Measurements from ENCODE around the gene RAB25.
"Not testable (repeated sequence)": the region's sequence is repeated elsewhere in the genome, so short reads cannot be mapped to it uniquely, and the experiment has no call there.

RAB25 gene

DNA sequence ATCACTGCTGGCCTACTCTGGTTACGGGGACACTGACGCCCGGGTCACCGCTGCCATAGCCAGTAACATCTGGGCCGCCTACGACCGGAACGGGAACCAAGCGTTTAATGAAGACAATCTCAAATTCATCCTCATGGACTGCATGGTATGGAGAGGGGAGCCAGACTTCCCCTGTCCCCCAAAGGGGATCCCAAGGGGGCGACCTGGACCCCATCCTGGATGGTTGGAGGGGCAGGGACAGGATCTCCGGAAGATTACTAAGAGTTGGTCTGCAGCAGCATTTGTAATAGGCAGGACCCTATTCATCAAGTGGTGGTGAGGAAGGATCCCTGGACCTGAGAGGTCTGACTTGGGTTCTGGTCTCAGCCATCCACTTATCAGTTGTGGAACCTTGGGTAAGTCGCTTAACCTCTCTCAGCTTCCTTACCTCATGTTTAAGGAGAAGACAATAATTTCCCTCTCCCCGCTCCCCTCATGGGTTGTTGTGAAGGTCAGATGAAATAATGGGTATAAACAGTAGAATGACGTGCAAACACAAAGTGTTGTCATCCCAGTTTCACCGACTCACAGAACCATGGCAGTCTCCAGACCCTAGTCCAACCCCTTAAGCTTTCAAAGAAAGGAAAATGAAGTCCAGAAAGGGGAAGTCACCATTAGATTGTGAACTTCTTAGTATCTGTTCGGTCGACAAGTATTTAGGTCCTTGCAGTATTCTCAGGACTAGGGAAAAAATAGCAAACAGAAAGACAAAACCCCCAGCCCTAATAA, 5.5 kb upstream of the RAB25 start:
- no peak for DNase-seq

DNA sequence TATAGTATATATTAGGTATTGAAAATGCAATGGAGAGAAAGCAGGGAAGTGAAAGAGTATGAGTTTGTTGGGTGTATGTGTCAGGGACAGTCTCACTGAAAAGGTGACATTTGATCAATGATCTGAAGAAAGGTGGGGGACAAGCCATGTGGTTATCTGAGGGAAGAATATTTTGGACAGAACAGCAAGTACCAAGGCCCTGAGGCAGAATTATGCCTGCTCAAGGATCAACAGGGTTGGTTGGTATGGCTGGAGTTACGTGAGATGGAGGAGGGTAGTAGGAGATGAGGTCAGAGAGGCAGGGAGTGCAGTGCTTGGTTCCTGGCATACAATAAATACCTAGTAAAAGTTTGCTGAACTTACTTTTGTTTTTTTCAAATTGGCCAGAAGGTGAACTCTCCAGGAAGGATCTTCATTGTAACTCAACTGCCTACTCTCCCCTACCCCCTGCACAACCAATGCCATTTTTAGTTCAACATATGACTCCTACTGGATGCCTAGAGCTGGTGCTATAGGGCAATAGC, 4.6 kb upstream of the RAB25 start:
- no peak for DNase-seq

DNA sequence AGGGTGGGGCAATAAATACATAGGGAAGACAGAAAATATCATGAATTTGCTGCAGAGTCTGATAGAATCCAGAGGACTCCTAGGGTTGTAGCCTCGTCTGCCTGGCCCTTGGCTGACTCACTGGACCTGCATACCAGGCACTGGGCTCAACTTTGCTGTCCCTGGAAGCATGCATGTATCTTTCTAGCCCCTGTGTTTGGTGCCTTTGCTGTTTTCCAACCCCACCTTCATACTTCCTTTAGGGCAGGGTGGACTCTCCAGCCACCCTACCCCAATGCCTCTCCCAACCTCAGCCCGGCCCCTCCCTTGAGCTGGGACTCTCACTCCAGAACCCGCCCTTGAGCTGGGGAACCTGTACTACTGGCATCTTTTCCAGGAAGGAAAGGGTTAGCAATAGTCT, 1.2 kb downstream of the RAB25 start:
- DNase-seq: no peak

DNA sequence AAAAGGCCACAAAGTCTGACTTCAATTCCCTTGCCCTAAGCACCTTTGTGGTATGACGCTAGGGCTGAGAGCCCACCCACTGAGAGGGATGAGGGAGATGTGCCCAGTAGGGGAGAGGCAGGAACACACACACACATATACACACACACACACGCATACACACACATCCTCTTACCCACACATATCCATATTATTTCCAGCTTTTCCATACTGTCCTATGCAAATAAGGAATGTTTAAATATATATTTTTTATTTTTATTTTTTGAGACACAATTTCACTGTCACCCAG, 3.0 kb downstream of the RAB25 start:
- no peak for DNase-seq

DNA sequence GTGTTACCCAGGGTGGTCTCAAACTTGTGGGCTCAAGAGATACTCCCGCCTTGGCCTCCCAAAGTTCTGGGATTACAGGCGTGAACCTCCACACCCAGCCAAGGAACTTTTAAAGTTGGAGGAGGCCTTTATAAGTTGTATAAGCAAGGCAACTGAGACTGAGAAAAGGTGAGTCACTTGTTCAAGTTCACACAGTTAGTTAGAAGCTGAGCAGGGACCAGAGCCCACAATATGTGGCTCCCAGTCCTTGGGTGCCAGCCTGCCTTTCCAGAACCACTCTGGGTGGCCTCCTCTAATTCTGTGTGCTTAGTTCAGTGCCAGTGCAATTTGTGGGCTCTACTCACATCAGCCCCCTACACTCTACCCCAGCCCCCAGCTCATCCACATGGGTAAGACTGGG, 3.7 kb downstream of the RAB25 start:
- DNase-seq: no peak

DNA sequence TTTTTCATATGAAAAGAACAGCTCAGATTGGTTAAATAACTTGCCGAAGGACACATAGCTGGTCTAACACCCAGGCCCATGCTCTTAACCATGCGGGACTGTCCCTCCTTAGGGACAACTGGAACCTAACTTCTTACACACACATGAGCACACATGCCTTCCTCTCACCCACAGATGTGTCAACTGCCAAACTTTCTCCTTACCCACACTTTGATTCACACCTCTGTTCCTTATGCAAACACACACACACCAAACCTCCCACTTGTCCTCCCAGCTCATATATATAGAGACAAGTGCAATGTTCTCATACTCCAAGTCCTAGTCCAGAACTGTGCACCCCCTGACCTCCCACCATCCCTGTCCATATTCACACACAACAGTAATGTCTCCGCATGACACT, 4.3 kb downstream of the RAB25 start:
- DNase-seq: no peak

DNA sequence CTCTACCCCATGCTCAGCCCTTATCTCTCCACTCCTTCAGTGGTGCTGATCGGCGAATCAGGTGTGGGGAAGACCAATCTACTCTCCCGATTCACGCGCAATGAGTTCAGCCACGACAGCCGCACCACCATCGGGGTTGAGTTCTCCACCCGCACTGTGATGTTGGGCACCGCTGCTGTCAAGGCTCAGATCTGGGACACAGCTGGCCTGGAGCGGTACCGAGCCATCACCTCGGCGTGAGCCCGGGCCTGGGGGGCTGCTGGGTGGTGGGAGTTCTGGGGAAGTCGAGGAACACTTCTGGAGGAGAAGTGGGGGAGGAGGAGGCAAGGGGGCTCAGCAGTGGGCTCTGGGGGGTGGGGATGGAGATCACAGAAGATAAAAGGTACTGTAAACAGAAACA, 4.9 kb downstream of the RAB25 start:
- no peak for DNase-seq

DNA sequence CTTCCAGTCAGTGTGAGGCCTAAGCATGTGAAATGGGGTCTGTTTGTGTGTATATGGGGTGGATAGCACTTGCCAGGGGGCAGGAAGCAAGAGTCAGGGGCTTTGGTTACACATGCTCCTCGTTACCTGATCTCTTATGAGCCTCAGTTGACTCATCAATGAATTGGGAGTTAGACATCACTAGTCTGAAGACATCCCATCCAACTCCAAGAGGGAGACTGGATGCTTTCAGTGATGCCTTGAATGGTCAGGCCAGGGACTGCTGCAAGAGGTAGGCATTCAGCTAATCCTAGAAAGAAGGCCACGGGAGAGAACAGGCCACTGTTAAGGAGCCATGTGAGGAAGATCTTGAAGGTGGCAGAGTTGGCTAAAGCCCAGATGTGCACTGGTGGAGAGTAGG, 6.3 kb downstream of the RAB25 start:
- no peak for DNase-seq

DNA sequence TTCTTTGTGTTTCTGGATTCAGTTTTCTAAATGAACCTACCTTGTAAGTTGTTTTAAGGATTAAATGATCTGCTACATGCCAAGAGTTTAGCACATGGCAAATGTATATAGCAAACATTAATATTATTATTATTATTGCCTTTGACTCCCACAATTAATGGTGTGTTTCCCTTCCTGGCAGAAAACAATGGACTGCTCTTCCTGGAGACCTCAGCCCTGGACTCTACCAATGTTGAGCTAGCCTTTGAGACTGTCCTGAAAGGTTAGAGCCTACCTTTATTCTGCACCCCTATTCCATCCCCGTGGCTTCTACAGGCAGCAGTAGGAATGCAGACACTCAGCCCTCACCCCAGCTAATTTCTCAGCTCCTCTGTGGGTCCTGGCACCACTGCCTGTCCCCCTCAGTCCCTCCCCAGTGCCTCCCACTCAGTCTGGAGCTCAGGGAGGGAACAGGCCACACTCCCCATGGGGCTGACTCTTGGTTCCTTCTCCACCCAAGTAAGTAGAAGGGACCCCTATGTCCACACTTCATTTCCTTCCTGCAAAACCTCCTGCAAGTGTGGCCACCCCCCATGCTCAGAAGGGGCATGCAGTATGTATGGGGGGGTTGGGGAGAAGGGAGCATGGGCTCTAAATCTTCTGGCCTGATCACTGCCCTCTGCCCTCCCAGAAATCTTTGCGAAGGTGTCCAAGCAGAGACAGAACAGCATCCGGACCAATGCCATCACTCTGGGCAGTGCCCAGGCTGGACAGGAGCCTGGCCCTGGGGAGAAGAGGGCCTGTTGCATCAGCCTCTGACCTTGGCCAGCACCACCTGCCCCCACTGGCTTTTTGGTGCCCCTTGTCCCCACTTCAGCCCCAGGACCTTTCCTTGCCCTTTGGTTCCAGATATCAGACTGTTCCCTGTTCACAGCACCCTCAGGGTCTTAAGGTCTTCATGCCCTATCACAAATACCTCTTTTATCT, 8.8 kb downstream of the RAB25 start:
- no peak for DNase-seq

DNA sequence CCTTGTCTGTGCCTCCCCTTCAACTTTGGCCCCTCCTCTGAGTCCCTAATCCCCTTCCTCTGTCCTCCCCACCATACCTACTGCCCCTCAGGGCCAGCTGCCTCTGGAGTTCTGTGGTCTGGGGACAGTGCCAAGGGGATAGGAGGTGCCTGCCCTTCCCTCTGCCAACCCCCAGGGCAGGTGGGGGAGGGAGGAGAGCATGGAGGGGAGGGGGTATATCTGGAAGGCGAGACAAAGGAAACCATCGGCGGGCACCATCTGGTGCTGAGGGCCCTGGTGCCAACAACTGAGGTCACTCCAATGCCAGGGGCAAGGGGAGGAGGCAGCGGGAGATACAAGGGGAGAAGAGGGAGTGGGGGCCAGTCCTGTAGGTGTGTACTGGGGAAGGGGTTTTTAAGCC, 9.6 kb downstream of the RAB25 start:
- DNase-seq: peak in 2 of 3 experiments; percentile 22 to 45

DNA sequence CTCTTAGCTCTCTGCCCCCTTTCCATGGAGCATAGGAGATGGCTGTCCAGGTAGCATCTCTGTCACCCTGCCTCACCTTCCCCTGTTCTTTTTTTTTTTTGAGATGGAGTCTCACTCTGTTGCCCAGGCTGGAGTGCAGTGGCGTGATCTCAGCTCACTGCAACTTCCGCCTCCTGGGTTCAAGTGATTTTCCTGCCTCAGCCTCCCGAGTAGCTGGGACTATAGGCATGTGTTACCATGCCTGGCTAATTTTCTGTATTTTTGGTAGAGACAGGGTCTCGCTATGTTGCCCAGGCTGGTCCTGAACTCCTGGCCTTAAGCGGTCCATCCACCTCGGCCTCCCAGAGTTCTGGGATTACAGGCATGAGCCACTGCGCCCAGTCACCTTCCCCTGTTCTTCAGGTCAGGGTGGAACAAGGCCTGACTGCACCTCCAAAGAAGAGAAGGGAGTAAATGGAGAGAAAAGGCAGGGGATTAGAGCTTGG, 10.4 kb downstream of the RAB25 start:
- not testable (repeated sequence) for DNase-seq

DNA sequence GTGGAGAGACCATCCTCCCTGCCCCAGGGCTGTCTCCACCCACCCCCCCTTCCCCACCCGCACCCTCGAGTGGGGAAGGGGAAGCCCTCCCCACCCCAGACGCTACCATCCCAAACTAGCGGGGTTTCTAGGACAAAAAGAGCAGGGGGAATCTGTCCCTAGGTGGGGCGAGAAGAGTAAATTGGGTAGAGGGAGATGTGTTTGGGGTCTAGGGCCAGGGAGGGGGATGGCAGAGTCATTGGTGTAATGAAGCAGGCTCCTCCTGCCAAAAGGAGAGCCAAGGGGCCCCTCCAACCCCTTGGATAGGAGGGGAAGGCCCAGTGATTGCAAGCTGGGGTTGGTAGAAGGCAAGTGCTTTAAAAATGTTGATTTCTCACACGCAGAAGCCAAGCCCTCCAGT, 11.3 kb downstream of the RAB25 start:
- DNase-seq: no peak

DNA sequence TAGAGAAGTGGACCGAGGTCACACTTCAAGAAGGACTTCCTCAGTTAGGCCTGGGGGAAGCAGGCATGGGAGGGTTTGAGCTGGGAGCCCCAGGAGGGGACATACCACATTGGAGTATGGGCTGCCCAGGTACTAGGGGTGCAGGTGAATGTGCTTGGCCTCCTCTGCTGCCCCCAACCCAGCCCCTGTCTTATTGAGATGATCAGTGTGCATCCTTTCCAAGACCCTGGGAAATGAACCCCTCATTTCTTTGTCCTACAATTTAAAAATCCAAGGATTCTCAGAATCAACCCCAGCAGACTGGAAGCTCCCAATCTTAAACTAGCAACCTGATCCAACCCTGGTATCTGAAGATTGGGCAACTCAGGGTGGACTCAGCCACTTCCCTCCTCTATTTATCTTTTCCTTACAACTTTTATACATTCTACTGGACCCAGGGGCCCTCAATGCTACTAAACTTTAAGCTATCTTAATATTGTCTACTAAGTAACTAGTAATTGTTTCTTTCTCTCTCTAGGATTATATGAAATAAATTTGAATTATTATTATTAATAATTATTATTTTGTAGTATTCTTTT, 12.2 kb downstream of the RAB25 start:
- no peak for DNase-seq

DNA sequence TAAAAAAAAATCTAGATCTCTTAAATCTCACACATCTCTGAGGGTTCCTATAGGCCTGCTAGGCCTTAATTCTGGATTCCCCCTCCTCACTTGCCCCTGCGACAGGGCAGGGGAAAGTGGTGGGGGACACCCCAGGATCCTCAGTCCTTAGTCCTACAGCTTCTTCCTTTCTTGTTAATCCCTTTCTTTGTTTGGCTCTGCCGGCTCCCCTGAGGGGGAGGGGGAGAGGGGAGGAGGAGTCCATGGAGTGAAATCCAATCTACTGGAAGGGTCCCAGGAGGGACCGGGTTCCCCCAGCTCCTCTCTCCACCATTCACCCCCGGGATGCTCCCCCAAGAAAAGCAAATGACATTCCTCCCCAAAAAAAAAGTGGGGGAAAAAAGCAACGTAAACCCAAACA, 12.8 kb downstream of the RAB25 start:
- no peak for DNase-seq

DNA sequence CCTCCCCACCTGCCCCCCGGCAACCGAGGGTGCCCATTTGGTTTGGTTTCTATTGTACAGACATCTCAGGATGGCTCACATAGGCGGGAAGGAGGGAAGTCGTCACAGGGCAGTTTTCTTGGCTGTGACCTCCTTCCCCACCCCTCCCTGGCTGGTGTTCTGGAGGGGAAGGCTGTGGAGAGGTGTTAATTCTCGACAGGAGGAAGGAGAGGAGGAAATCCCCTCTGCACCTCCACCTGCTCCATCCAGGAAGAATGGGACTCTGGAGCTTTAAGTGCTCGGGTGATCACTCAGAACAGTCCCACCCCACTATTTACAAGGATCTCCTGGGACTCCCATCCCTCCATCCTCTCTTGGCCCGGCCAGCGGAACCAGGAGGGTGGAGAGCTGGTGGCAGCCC, 13.7 kb downstream of the RAB25 start:
- no peak for DNase-seq

DNA sequence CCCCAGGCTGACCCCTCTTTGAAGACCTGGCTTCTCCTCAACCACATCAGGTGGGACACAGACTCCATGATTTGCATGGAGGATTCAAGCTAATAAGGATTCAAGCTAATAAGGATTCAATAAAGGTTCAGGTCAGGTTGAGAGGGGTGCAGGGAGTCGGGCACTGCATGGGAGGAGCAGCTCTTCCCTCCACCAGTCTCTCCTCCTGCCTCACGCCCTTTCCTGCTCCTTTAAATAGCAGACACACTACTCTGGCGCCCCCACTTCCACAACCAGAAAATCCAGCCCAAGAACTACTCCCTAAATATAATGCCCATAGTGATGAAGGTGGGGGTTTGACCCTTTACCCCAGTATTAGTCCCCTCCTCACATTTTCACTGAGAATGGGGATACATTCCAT, 14.2 kb downstream of the RAB25 start:
- DNase-seq: no peak

DNA sequence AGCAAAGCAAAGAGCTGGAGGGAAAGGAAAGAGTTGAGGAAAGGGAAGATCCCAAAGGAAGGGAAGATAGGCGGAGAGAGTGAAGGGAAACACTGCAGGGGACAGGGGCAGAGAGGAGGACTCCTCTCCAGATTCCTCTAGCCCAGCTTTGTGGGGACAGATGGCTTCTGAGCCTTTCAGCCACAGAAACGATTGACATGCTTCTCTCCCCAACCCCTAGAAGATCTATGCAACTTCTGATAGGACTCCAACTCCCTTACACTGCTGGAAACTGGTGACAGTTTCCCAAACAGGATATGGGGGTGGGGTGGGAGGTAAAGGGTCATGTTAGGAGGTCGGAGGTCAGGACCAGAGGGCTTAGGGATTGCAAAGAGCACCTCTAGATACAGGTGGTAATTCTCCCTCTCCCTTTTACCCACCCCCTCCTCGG, 14.8 kb downstream of the RAB25 start:
- no peak for DNase-seq

DNA sequence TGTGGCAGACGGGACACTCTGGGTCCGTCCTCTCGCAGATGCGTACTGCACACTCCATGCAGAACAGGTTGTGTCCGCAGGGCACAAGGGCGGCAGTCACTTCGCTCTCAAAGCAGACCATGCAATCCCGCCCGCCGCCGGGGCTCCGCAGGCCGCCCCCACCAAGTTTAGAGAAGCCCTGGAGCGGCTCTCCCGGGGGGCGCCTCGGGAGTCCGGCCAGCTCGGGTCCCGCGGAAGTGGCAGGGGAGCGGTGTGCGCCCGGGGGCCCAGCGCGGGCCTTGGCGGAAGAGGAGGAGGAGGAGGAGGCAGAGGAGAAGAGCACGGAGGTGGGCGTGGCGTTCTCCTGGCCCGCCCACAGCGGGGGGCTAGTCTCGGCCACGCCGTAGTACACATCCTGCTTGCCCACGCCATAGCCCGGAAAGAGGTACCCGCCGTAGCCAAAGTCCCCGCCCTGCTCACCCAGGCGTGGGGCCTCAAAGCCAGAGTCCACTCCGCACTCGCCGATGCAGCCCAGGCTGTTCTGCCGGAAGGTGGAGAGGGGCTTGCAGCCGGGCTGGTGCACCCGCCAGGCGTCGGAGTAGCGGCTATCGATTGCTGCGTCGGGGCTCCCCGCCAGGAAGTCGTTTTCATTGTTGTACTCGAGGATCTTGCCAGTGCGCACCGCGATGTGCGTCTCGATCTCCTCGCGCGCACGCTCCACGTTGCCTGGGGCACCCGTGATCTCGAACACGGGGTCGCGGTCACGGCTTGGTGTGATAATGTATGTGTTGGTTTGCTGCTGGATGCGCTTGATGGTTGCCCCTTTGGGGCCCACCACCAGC, 15.9 kb downstream of the RAB25 start:
- no peak for DNase-seq

DNA sequence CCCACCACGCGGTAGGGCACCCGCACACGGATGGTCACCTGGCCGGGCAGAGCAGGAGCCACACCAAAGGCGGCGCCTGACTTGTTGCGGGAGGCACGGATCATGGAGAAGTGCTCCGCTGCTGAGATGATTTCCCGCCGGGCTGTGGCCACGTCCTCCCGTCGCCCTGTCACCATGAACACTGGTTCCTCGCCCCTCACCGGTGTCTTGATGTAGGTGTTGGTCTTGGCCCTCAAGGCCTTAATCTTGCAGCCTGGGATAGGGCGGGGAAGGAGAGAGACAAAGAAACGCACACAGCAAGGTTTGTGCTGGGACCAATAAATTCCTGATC, 16.4 kb downstream of the RAB25 start:
- no peak for DNase-seq

DNA sequence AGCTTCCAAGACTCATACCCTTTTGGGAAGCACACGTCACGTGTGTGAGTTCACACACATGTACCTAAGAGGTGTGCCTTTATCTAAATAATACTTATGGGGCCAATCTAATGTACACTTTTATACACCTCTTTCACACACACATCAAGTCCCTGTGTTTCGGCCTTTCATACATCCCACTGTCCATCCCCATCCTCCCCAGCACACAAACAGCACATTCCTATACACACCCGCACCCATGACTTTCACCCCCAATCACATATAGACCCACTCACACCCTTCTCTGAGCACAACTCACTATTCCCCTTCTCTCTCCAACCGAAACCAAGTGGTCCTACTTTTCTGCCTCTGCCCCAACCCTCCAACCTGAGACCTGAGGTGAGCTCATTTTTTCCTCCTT, 17.8 kb downstream of the RAB25 start:
- no peak for DNase-seq

DNA sequence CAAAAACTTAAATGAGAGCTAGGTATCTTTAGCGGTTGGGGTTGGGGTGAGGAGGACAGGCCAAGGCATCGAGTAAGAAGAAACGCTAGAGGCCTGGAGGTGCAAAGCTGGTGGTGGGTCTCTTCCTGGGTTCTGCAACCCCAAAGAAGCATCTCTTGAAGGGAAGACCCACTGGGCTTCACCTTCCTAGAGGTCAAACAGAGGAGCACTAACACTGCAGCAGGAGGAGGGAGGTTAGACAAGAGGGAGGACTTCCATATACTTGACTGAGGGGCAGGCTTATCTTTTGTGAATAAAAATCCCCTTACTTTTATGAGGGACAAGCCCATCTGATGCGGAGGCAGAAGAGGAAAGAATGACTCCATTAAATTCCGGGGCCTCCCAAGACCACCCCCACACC, 18.8 kb downstream of the RAB25 start:
- no peak for DNase-seq

DNA sequence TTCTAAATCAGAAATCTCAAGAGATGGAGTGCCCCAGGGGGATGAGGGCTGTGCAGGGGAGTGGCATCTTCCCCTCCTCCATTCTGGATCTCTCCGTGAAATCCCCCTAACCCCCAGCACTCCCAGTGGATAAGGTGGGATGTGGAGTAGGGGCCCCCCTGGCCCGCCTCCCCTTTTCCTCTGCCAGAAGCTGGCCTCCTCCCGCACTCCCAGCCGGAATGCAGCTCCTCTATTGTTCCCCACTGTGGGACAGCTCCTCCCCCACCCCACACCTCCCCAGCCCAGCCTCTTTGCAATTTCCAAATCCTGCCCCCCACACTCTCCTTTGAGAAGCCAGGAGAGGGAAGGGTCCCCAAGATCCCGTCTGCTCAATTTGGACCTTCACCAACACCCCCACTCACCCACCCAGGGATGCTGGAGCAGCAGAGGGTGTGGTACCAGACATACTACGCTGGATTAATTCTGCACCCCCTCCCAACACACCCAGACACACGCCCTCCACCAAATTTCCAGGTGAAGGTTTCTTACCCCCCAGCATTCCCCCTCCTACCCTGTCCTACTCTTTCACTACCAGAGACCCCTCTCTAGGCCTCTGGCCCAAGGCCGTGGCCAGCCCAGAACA, 19.4 kb downstream of the RAB25 start:
- DNase-seq: no peak

DNA sequence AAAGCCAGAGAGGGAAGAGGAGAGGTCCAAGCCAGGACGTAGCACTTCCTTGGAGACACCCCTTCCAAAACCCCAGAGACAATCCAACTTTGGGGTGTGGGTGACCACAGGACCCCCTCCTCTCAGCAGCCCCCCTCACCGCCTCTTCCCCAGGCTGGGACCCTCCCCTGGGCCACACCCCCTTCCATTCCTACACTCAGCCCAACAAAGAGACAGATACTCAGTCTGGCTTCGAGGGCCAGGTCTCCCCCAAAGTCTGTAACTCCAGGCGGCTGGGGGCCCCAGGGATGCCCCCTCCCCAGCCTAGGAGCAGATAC, 19.9 kb downstream of the RAB25 start:
- DNase-seq: no peak

All from NCI-H1417 (cell line).